NCI-H2081 (cell line): Measurements from ENCODE around the gene MAMLD1.

Source experiments
- DNase-seq, 2 experiments: peaks; one replicate each; lab custom pipeline; 2025; lab: John Stamatoyannopoulos, UW

The MAMLD1 gene

DNA sequence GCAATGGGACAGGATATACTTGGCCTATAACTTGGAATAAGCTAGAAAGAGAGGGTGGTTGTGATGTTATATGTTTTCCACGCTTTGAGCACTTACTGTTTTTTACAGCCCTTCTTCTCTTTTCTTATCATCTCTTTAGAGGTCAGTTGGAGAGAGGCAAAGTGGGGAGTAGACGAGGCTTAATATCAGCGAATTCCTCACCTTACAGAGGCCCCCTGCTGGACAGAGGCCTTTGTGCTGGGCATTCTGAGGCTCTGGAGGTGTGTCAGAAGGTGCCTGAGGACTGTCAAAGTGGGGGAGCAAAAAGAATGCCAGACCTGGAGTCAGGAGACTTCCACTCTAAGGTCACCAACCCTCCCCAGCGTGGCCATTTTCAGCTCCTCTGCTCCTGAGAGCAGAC lies 42.5 kb downstream of the MAMLD1 start:
- DNase-seq: no peak

DNA sequence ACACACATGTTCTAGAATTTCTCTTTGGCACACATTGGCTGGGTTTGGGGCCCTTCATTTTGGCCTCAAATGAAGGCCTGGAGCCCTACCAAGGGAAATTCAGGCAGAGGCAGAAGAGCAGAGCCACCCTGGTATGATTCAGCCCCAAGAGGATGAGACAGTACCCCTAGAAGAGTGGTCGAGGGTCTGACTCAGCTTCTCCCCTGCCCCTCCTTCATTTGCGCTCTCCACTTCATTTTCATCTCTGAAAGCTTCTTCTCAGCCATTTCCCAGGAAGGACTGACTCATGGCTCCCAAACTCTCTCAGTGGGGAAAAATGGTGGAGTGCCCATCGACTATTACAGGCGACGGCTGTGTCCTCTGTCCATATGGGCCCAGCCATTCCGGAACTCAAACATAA lies 43.5 kb downstream of the MAMLD1 start:
- no peak for DNase-seq

DNA sequence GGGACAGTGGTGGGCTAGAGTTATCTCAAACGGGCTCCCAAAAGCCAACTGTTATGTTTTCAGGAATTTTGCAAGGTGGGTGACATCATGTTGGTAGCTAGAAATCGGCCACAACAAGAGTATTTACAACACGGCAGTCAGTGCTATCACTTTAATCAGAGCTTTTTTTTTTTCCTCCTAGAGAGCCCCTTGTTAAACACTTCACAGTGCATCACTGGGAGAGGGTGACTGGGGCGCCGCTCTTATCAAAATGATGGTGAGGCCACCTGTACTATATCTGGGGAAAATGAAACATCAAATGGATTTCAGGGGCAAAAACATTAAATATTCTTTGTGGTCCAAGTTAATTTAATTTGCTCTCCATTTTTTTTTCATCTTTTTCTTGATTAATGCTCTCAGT lies 44.9 kb downstream of the MAMLD1 start:
- no peak for DNase-seq

DNA sequence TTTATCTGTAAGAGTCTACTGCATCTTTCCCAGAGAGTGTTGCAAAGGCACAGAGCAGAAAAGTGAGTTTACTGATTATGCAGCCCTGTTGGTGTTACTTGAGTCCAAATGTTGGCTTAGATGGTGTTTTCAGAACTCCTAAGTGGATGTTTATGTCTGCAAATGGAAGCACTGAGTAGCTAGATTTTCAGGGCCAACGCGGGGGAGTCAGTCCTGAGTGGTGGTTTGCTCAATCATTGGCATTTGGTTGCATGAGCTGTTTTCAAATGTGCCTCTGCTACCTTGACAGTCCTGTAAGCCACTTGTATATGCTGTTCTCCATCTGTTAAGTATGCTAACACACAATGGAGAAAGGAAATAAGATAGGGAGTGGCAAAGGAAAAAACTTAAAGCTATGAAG lies 45.4 kb downstream of the MAMLD1 start:
- DNase-seq: no peak

DNA sequence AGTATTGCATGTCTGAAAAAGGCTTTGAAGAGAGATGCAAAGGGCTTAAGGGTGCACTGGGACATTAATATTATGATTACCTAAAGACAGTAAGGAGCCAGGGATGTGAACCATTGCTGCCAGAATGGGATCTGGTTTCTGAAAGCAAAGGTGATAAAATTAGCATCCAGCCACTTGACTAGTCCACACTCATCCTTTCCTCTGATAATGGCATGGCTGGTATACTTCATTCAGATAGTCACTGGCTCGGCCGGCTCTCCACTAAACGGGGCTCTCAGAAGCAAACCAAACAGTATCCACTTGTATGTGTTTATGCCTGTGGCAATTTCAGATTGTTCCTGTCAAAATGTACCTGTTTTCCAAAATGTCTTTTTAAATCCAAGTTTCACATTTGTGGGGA lies 46.4 kb downstream of the MAMLD1 start:
- DNase-seq: no peak

DNA sequence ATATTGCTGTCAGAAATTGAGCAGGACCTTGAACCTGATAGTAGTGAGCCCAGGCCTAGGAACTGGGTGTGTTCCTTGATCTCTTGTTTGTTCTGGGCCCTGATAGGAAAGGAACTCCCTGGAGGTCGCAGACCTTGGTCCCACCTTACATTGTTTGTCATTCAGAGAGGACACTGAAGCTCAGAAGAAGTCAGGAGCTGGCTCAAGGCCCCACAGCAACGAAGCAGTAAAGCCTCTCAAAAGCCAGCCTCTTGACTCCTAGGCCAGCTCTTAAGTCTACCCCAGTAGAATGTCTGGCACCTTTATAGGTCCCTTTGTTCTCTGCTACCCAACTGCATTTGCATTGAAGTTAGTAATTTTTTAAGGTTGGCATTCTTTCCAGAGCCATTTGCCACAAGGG lies 46.8 kb downstream of the MAMLD1 start:
- DNase-seq: no peak

DNA sequence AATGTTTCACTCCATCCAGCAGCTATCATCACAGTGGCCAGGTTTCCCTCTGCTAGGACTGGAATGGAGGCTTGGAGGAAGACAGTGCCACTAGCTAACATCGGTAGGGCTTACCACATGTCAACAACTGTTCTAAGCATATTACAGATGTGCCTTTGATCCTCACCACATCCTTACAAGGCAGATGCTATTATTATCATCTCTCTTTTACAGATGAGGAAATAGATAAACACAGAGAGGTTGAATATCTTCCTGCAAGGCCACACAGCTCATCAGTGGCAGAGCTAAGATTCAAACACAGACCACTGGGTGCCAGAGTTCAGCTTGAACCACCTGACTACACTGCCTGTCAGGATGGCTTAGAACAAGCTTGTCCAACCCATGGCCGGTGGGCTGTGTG lies 47.4 kb downstream of the MAMLD1 start:
- DNase-seq: no peak

DNA sequence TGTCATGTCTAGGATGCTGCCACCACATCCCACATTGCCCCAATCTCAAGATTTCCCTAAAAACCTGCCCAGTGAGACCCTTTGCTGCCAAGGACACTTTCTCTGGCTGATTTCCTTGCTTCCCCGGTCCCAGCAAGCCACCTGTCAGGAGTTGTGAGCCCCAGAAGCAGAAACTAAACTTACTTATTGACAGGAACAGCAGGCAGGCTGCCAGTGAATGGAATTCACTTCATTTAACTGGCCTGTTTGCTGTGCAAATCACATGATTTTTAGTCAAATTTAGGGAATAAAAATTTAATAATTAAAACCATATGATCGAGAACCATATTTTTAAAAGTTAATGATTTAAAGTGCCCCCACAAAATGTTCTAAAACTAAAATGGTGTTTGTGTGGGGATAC lies 48.5 kb downstream of the MAMLD1 start:
- no peak for DNase-seq

DNA sequence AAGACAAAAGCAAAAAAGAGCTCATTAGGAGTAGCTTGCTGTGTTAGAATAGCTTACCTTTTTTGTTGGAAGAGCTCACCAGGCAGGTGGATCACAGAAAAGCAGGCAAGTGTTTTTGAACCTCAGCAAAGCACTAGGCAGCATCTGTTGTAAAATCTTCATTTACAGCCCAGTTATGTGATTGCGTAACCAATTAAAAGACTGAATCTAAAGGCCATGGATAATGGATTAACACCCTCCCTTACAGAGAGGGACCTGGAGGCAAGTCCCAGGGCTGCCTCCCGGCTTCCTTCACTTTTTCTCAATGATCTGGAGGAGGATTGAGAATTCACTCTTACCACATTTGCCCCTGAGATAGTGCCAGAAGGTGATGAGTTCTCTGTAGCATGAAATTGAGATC lies 51.1 kb downstream of the MAMLD1 start:
- DNase-seq: no peak

DNA sequence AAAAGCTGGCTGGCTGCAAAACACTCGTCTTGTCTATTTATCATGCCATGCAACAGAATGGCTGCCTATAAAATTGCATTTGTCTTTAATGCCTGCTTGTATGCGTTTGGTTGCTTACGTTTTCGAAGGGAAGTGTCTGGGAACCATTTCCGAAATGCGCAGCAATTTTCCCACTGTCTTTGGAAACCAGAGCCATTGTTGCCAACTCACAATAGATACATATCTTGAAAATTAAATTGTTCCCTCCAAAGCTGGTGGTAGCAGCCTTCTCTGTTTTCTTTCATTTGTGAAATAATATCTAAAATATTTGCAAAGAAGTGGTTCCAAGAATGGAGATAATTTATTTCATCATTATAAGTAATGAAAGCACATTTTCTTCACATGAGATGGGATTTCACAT lies 53.4 kb downstream of the MAMLD1 start:
- no peak for DNase-seq

DNA sequence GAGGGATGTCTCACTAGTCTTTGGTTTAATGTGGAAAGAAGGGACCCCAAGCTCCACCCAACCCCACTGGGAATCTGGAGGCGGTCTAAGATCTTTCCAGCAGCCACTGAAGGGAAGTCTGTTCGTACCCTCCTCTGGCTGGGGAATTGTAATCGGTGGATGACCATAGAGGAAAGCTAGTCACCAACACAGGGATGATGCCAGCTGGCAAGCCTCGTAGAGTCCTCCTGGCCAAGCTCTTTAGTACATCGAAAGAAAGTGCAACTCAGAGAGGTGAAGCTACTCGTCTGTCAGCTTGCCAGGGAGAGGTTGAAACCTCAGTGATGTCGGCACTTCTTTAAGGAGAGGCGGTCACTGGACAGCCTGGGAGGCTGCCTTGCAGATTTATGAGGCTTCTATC lies 58.7 kb downstream of the MAMLD1 start:
- DNase-seq: no peak

DNA sequence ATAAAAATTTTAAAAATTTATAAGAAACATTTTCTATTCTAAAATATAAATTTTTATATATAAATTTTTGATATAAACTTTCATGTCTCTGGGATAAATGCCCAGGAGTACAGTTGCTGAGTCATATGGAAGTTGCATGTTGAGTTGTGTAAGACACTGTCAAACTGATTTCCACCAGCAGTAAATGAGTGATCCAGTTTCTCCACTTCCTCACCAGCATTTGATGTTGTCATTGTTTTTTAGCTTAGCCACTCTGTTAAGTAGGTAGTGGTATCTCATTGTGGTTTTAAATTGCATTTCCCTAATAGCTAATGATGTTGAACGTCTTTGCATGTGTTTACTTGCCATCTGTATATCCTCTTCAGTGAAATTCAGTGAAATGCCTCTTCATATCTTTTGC lies 66.5 kb downstream of the MAMLD1 start:
- DNase-seq: no peak

DNA sequence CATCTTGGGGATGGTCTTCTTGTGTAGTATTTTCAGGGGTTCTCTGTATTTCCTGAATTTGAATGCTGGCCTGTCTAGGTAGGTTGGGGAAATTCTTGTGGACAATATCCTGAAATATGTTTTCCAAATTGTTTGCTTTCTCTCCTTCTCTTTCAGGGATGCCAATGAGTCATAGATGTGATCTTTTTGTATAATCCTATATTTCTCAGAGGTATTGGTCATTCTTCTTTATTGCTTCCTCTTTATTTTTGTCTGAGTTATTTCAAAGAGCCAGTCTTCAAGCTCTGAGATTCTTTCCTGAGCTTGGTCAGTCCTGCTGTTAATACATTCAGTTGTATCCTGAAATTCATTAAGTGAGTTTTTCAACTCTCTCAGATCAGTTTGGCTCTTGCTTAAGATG lies 73.1 kb downstream of the MAMLD1 start:
- no peak for DNase-seq

DNA sequence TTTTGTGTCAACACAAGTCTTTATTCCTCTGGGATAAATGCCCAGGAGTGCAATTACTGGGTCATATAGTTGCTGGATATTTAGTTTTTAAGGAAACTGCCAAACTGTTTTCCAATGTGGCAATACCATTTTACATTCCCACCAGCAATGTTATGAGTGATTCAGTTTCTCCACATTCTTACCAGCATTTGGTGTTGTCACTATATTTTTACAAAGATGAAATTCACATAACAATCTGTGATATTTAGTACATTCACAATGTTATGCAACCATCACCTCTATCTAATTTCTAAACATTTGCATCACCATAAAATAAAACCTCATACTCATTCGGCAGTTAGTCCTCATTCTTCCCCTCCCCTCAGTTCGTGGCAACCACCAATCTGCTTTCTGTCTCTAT lies 75.0 kb downstream of the MAMLD1 start:
- DNase-seq: no peak

DNA sequence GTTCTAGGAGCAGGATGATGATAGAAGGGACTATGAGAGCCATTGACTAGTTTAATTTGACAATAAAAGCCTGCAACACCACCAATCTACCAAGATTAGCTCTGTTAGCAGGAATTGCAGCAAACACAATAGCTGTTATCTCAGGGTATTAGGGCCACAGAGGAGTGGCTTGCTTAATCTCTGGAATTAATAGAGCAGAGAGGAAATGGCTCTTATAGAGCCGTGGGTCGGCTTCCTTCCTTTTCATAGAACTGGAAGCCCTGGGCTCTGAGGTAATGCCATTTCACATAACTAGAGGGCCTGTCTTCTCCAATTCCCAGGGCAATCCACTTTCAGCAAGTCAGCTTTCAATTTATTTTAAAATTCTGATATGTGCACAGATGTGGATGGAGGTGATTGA lies 83.0 kb downstream of the MAMLD1 start:
- no peak for DNase-seq

DNA sequence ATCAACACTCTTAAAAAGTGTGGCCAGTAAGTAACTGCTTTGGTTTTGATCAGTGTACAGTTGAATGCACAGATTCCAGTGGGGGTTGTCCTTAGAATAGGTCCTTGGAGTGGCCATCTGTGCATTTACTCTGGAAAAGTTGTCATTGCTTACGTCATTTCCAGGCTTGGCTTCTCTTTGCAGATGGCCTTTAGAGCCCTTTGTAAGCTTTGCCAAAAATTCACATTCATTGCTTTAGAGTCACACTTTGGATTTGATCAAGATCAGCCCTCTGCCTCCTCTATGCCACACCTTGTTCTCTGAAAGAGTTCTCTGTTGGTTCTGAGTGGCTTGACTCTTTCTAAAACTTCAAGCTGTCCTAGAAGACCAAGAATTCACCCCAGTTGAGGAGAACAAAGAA lies 83.9 kb downstream of the MAMLD1 start:
- no peak for DNase-seq

DNA sequence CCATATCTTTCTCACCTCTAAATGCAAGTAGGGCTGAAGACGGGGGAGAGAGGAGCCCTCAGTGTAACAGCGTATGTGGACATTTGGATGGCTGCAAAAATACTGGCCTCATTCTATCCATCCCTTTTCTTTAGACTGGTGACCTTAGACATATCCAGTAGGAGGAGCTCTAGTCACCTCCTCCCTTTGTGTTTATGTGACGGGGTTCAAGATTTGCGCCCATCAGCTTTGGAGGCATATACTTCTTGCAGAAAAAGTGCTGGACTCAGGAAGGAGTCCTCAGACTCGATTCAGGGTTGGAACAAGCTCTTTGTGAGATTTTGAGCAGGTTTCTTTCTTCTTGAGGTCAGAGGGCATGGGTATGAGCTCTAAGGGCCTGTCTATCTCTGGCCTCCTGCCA lies 86.2 kb downstream of the MAMLD1 start:
- DNase-seq: no peak

DNA sequence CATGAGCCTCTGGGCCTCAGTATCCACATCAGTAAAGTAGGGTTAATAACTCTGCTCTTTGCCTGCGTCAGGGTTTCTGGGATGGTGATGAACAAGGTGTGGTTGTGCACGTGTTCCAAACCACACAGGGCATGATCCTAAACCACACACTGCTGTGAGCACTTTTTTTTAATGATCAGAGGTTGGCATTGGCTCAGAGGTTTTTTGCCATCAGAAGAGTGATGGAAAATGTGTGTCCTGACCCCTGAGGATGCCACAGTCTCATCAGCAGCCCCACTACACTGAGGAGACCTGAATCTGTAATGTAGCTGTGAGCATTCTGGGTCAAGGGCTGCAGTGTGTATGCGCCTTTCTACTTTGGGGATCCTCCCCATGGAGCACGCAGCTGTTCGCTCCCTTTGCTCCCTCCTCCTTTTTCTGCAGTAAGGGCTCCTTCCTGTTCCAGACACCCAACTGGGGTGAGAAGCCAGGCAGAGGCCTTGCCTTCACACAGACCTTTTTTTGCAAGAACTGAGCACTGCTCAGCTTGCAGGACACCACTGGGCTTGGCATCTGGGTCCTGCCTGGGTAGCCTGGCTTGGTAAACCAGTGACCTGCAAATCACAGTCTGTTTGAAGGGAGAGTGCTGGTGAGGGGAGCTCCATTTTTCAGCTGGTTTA lies 87.5 kb downstream of the MAMLD1 start:
- DNase-seq: no peak

DNA sequence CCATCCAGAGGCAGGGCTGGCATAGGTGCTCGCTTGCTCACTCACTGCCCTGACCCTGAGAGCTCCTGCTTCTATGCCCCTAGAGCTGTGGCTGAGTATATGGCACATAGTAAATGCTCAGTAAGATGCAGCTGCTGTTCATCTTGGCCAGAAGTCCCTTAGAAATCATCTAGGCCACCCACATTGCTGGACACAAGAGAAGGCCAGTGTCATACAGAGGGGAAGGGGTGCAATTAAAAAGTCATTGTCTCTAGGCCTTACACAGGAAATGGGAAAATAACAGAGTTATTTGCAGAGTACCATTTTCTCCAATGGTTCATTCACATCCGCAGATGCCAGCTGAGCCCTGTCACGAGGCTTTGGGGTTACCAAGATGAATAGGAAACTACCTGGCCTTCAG lies 88.8 kb downstream of the MAMLD1 start:
- DNase-seq: no peak

DNA sequence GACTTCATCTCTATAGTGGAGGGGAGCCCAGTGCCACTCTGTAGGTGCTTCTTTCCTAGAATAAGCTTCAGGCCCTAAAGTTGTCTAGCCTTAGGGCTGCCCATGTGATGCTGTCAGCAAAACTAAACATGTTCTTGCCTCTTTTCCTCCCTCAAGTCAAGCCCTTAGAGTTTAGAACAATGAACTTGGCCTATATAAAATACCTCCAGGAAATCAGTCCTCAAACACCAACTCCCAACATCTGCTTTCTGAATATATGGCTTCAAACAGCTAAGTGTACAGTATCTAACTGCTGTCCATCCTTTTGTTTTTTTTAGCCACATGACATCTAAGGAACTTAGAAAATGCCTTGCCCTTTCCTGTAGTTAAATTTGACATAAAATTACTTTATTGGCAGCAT lies 91.0 kb downstream of the MAMLD1 start:
- no peak for DNase-seq

DNA sequence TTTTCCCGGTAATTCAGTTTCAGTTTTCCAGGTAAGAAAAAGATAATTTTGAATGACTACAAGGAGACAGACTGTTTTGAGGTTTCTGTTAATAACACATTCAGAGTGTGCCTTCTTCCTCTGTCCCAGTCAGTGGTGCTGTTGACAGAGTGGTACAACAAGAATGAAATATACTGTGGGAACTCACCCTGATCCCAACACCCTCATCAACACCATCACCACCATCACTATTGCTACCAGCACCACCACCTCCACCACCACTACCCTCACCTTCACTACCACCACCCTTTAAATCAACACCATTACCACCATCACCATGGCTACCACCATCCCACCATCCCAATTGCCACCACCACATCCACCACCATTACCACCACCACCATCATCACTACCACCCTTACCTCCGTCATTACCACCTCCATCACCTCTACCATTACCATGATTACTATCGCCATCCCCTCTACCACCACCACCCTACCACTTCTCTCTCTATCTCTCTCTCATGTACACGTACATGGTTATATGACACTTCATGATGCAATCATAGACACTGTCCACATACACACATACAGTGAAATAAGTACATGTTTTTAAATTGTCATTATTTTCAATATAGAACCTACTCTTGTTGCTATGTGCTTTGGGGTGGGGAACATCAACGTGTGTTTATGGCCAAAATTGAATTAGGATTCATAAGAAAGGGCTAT lies 91.5 kb downstream of the MAMLD1 start:
- DNase-seq: no peak

DNA sequence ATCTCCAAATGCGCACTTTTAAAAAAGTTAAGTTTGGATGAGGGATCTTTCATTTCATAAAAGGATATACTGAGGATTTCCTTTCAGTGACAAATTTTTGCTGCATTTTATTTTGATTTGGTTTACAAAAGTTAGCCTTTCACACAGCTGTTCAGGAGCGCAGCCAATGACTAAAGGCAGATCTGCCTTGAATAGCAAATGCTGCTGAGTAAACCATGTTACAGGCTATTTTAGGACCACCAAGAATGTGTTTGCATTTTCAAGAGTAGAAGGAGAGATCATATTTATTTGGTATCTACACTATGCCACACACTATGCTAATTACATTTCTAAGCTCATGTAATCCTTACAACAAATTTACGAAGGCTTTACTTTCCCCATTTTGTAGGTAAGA lies 92.1 kb downstream of the MAMLD1 start:
- DNase-seq: no peak

DNA sequence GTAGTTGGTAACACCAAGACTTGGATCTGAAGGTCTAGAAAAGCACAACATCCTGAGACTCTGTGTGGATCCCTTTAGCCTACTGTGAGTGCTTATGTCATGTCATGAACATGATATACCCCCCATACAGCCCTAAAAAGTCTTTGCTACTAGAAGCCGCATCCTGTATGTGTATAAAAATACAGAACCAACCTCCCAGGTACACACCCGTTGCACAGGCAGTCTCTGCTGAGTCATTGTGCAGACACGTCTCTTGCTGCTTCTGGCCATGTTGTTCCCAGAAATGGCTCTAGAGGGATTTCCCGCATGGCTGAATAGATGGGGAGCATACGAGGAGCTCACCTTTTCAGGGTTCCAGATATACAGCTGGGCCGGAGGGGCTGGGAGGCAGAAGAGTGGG lies 93.3 kb downstream of the MAMLD1 start:
- no peak for DNase-seq

DNA sequence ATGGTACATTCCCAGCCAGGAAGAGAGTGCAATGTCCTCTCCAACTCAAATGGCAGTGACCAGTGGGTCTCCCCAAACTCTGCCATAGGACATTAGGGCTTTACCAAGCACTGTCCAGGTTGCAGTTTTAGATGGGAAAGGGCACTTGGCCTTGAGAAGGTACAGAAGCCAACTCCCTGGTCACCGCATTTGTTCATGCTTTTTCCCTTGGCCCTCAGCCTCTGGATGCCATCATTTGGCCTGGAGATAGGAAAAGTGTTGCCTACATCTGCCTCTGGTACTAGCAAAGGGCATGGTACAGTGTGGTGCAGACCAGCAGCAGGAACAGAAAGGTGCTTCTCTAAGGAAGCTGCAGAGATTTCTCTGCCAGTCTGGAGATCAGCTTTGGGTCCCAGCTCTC lies 93.8 kb downstream of the MAMLD1 start:
- no peak for DNase-seq
